ENCODE data around the gene PRCC. TPM values are rescaled to one million over a fixed set of nuclear protein-coding genes. Genes with fewer than 3 reads are reported as not detected.

PRCC gene
- total RNA-seq, 1 donor from 2014 or later, result 9.2 TPM

GRCh38 chr1:156805766-156806511, 38.6 kb downstream of the PRCC start:
- Histone ChIP-seq H3K36me3 (ENCODE audit: control insufficient read depth, insufficient read depth, low read length) (no peaks in the 10 kb centered on the region), H3K4me3 (ENCODE audit: low read depth, low read length) (no peak overlapping the region), H3K27me3 (ENCODE audit: control insufficient read depth, insufficient read depth, low read length) (no peaks in the 10 kb centered on the region)
- no peak for FAIRE-seq
- DNase-seq (ENCODE audit: low read depth), result peak; percentile 56
- TF ChIP-seq CTCF (IDR thresholded peaks at IDR 0.05; ENCODE audit: insufficient read depth, low read length, severe bottlenecking), result no peak

- DNase-seq (ENCODE audit: low read depth), result no peak
- H3K36me3 ChIP-seq (ENCODE audit: control insufficient read depth, insufficient read depth, low read length), result no peaks in the 10 kb centered on the region
- no peak overlapping the region for H3K4me3 ChIP-seq (ENCODE audit: low read depth, low read length)
- peak; percentile 36 for FAIRE-seq
- no peak for TF ChIP-seq CTCF (IDR thresholded peaks at IDR 0.05; ENCODE audit: insufficient read depth, low read length, severe bottlenecking)
- no peaks in the 10 kb centered on the region for H3K27me3 ChIP-seq (ENCODE audit: control insufficient read depth, insufficient read depth, low read length)
Measured at GRCh38 chr1:156806512-156807440, 39.4 kb downstream of the PRCC start.

GRCh38 chr1:156807627-156808026, 40.3 kb downstream of the PRCC start:
- DNase-seq (ENCODE audit: low read depth) (no peak), FAIRE-seq (no peak)
- H3K36me3 ChIP-seq (ENCODE audit: control insufficient read depth, insufficient read depth, low read length), result no peaks in the 10 kb centered on the region
- no peaks in the 10 kb centered on the region for H3K27me3 ChIP-seq (ENCODE audit: control insufficient read depth, insufficient read depth, low read length)
- no peak overlapping the region for H3K4me3 ChIP-seq (ENCODE audit: low read depth, low read length)
- no peak for TF ChIP-seq CTCF (IDR thresholded peaks at IDR 0.05; ENCODE audit: insufficient read depth, low read length, severe bottlenecking)

- DNase-seq (ENCODE audit: low read depth) (no peak), FAIRE-seq (no peak)
- Histone ChIP-seq H3K36me3 (ENCODE audit: control insufficient read depth, insufficient read depth, low read length) (no peaks in the 10 kb centered on the region), H3K4me3 (ENCODE audit: low read depth, low read length) (no peak overlapping the region), H3K27me3 (ENCODE audit: control insufficient read depth, insufficient read depth, low read length) (no peaks in the 10 kb centered on the region)
- no peak for TF ChIP-seq CTCF (IDR thresholded peaks at IDR 0.05; ENCODE audit: insufficient read depth, low read length, severe bottlenecking)
Measured at GRCh38 chr1:156808186-156809030, 41.1 kb downstream of the PRCC start.

GRCh38 chr1:156809281-156809680, 41.9 kb downstream of the PRCC start:
- Histone ChIP-seq H3K4me3 (ENCODE audit: low read depth, low read length) (no peak overlapping the region), H3K27me3 (ENCODE audit: control insufficient read depth, insufficient read depth, low read length) (no peaks in the 10 kb centered on the region), H3K36me3 (ENCODE audit: control insufficient read depth, insufficient read depth, low read length) (no peaks in the 10 kb centered on the region)
- FAIRE-seq, result no peak
- no peak for TF ChIP-seq CTCF (IDR thresholded peaks at IDR 0.05; ENCODE audit: insufficient read depth, low read length, severe bottlenecking)
- DNase-seq (ENCODE audit: low read depth), result no peak

All from bronchial epithelial cell (primary cell).